ENCODE data around the gene HIVEP3.
A peak's percentile ranks its signal among the peaks of the same experiment; 100 is the strongest.

GRCh38 chr1:41726899-41727748 lies 191.6 kb downstream of the HIVEP3 start:
- TF ChIP-seq, protein P1, sequence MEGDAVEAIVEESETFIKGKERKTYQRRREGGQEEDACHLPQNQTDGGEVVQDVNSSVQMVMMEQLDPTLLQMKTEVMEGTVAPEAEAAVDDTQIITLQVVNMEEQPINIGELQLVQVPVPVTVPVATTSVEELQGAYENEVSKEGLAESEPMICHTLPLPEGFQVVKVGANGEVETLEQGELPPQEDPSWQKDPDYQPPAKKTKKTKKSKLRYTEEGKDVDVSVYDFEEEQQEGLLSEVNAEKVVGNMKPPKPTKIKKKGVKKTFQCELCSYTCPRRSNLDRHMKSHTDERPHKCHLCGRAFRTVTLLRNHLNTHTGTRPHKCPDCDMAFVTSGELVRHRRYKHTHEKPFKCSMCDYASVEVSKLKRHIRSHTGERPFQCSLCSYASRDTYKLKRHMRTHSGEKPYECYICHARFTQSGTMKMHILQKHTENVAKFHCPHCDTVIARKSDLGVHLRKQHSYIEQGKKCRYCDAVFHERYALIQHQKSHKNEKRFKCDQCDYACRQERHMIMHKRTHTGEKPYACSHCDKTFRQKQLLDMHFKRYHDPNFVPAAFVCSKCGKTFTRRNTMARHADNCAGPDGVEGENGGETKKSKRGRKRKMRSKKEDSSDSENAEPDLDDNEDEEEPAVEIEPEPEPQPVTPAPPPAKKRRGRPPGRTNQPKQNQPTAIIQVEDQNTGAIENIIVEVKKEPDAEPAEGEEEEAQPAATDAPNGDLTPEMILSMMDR (IDR thresholded peaks at IDR 0.05; ENCODE audit: low read length), result peak; percentile 67
- TF ChIP-seq EZH2 (IDR thresholded peaks at IDR 0.05; ENCODE audit: borderline replicate concordance, low read length), result no peak

Measured in OCI-LY1 (cell line).